ENCODE measurements around the gene SLIT3. TPM values are rescaled to one million over a fixed set of nuclear protein-coding genes. Genes with fewer than 3 reads are reported as not detected.

The SLIT3 gene
- polyA plus RNA-seq, 1 of the 3 experiments (the other 2 are of a cell fraction) = 119 TPM

DNA sequence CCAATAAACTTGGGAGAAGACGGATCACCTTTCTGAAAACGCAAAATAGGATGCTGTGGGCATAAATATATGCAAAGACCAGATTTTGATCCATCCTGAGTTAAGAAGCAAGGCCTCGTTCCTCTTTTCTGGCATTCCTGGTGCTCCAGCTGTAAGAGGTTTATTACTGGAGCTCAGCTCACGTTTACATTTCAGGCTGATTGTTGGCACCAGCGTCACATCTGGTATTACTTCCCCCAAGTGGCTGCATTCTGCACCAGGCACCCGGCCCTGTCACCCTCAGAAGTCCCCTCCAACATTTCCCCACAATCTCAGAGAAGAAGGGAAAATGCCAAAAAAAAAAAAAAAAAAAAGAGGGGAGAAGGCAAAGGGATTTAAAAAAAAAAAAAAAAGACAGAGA, 348.7 kb downstream of the SLIT3 start:
- no peak for DNase-seq
- Histone ChIP-seq H3K79me2 (ENCODE audit: insufficient read depth) (no peaks in the 10 kb centered on the region), H3K9ac (no peak overlapping the region), H3K9me2 (no peaks in the 10 kb centered on the region), H3K4me1 (ENCODE audit: control insufficient read depth in 1 of 2, insufficient read depth in 2 of 2, low read depth in 1 of 2, low read length in 1 of 2) (peaks cover 0 to 45% of the 10 kb centered on the region in 2 experiments; a peak in 2 of 4 replicates), H3K4me3 (ENCODE audit: low read depth in 2 of 2, low read length in 1 of 2) (no peak overlapping the region), H3K27me3 (ENCODE audit: insufficient read depth) (no peaks in the 10 kb centered on the region), H3K9me3 (no peaks in the 10 kb centered on the region), H4K20me1 (ENCODE audit: insufficient read depth) (no peaks in the 10 kb centered on the region), H2AFZ (ENCODE audit: low read depth) (no peak overlapping the region), H3K36me3 (replicated peaks in 1 of 2; ENCODE audit: control insufficient read depth in 1 of 2, insufficient read depth in 2 of 2, low read length in 1 of 2) (no peaks in the 10 kb centered on the region), H3K4me2 (no peak overlapping the region), H3K27ac (ENCODE audit: low read depth in 2 of 2, low read length in 1 of 2) (no peak overlapping the region; a peak in 1 of 4 replicates), H3F3A (replicated peaks; ENCODE audit: insufficient read depth) (no peaks in the 10 kb centered on the region)
- TF ChIP-seq TEAD4 (IDR thresholded peaks at IDR 0.05; ENCODE audit: borderline replicate concordance, insufficient read depth) (no peak), RCOR1 (IDR thresholded peaks at IDR 0.05; ENCODE audit: low read length) (no peak)
- TF ChIP-seq, protein P1, sequence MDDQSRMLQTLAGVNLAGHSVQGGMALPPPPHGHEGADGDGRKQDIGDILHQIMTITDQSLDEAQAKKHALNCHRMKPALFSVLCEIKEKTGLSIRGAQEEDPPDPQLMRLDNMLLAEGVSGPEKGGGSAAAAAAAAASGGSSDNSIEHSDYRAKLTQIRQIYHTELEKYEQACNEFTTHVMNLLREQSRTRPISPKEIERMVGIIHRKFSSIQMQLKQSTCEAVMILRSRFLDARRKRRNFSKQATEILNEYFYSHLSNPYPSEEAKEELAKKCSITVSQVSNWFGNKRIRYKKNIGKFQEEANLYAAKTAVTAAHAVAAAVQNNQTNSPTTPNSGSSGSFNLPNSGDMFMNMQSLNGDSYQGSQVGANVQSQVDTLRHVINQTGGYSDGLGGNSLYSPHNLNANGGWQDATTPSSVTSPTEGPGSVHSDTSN (IDR thresholded peaks at IDR 0.05) = no peak
- TF ChIP-seq, protein P2, sequence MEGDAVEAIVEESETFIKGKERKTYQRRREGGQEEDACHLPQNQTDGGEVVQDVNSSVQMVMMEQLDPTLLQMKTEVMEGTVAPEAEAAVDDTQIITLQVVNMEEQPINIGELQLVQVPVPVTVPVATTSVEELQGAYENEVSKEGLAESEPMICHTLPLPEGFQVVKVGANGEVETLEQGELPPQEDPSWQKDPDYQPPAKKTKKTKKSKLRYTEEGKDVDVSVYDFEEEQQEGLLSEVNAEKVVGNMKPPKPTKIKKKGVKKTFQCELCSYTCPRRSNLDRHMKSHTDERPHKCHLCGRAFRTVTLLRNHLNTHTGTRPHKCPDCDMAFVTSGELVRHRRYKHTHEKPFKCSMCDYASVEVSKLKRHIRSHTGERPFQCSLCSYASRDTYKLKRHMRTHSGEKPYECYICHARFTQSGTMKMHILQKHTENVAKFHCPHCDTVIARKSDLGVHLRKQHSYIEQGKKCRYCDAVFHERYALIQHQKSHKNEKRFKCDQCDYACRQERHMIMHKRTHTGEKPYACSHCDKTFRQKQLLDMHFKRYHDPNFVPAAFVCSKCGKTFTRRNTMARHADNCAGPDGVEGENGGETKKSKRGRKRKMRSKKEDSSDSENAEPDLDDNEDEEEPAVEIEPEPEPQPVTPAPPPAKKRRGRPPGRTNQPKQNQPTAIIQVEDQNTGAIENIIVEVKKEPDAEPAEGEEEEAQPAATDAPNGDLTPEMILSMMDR (IDR thresholded peaks at IDR 0.05) = no peak
- POLR2A ChIA-PET = no interaction called here
- CTCF ChIA-PET = interaction anchor here (0.9 to 2.2 kb wide), 4 partner anchors 10 to 596 kb away, joined by 3 to 8 read pairs (median 3); no protein-coding TSS in a partner anchor
- WGBS (ENCODE audit: low lambda C conversion rate) = 92% methylated on average over 6 of the region's 6 CpGs

DNA sequence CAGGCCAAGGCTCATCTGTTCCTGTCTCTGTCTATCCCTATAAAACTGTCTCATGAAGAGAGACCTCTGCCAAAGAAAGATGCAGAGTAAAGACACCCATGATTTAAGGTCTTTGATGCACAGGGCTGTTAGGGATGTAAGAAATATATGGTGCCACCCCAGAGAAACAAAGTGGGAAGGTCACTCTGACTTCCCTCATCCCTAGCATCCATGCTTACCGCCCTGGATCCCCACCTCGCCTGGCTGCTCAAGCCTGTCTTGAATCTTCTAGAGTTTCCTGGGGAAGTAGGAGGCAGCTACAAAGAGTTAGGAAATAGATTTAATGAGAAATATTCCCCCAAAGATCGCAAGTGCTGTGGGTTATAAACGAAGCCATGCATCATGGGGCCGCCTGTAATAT, 349.2 kb downstream of the SLIT3 start:
- Histone ChIP-seq H3K4me3 (ENCODE audit: low read depth in 2 of 2, low read length in 1 of 2) (no peak overlapping the region), H3F3A (replicated peaks; ENCODE audit: insufficient read depth) (no peaks in the 10 kb centered on the region), H3K9ac (no peak overlapping the region), H3K4me2 (no peak overlapping the region), H2AFZ (ENCODE audit: low read depth) (no peak overlapping the region), H3K9me2 (no peaks in the 10 kb centered on the region), H3K4me1 (ENCODE audit: control insufficient read depth in 1 of 2, insufficient read depth in 2 of 2, low read depth in 1 of 2, low read length in 1 of 2) (peaks cover 0 to 49% of the 10 kb centered on the region in 2 experiments; a peak in 2 of 4 replicates), H4K20me1 (ENCODE audit: insufficient read depth) (no peaks in the 10 kb centered on the region), H3K79me2 (ENCODE audit: insufficient read depth) (no peaks in the 10 kb centered on the region), H3K27ac (ENCODE audit: low read depth in 2 of 2, low read length in 1 of 2) (no peak overlapping the region), H3K27me3 (ENCODE audit: insufficient read depth) (no peaks in the 10 kb centered on the region), H3K36me3 (replicated peaks in 1 of 2; ENCODE audit: control insufficient read depth in 1 of 2, insufficient read depth in 2 of 2, low read length in 1 of 2) (no peaks in the 10 kb centered on the region), H3K9me3 (no peaks in the 10 kb centered on the region)
- ChIA-PET POLR2A (no interaction called here), CTCF (interaction anchor here (0.9 to 2.2 kb wide), 4 partner anchors 9 to 596 kb away, joined by 3 to 8 read pairs (median 3); no protein-coding TSS in a partner anchor)
- WGBS (ENCODE audit: low lambda C conversion rate) = 98% methylated on average over 5 of the region's 5 CpGs
- no peak for DNase-seq
- TF ChIP-seq, protein P3, sequence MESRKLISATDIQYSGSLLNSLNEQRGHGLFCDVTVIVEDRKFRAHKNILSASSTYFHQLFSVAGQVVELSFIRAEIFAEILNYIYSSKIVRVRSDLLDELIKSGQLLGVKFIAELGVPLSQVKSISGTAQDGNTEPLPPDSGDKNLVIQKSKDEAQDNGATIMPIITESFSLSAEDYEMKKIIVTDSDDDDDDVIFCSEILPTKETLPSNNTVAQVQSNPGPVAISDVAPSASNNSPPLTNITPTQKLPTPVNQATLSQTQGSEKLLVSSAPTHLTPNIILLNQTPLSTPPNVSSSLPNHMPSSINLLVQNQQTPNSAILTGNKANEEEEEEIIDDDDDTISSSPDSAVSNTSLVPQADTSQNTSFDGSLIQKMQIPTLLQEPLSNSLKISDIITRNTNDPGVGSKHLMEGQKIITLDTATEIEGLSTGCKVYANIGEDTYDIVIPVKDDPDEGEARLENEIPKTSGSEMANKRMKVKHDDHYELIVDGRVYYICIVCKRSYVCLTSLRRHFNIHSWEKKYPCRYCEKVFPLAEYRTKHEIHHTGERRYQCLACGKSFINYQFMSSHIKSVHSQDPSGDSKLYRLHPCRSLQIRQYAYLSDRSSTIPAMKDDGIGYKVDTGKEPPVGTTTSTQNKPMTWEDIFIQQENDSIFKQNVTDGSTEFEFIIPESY (IDR thresholded peaks at IDR 0.05; ENCODE audit: borderline replicate concordance, low read depth) = no peak
- TF ChIP-seq RXRA (IDR thresholded peaks at IDR 0.05; ENCODE audit: borderline replicate concordance, low read depth) (no peak), TAF1 (IDR thresholded peaks at IDR 0.05; ENCODE audit: borderline replicate concordance, low read depth, low read length) (no peak), CHD2 (IDR thresholded peaks at IDR 0.05; ENCODE audit: low read length, partially characterized antibody) (no peak), RCOR1 (IDR thresholded peaks at IDR 0.05; ENCODE audit: low read length) (no peak), EZH2phosphoT487 (IDR thresholded peaks at IDR 0.05; ENCODE audit: borderline replicate concordance, low read depth) (no peak), SIN3A (IDR thresholded peaks at IDR 0.05; ENCODE audit: borderline replicate concordance, low read depth, low read length) (no peak), RFX5 (IDR thresholded peaks at IDR 0.05; ENCODE audit: low read length) (no peak), TCF12 (IDR thresholded peaks at IDR 0.05) (no peak)
- TF ChIP-seq, protein P2 (IDR thresholded peaks at IDR 0.05) = no peak
- TF ChIP-seq, protein P1 (IDR thresholded peaks at IDR 0.05) = no peak
- TF ChIP-seq, protein P4, sequence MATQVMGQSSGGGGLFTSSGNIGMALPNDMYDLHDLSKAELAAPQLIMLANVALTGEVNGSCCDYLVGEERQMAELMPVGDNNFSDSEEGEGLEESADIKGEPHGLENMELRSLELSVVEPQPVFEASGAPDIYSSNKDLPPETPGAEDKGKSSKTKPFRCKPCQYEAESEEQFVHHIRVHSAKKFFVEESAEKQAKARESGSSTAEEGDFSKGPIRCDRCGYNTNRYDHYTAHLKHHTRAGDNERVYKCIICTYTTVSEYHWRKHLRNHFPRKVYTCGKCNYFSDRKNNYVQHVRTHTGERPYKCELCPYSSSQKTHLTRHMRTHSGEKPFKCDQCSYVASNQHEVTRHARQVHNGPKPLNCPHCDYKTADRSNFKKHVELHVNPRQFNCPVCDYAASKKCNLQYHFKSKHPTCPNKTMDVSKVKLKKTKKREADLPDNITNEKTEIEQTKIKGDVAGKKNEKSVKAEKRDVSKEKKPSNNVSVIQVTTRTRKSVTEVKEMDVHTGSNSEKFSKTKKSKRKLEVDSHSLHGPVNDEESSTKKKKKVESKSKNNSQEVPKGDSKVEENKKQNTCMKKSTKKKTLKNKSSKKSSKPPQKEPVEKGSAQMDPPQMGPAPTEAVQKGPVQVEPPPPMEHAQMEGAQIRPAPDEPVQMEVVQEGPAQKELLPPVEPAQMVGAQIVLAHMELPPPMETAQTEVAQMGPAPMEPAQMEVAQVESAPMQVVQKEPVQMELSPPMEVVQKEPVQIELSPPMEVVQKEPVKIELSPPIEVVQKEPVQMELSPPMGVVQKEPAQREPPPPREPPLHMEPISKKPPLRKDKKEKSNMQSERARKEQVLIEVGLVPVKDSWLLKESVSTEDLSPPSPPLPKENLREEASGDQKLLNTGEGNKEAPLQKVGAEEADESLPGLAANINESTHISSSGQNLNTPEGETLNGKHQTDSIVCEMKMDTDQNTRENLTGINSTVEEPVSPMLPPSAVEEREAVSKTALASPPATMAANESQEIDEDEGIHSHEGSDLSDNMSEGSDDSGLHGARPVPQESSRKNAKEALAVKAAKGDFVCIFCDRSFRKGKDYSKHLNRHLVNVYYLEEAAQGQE (IDR thresholded peaks at IDR 0.05; ENCODE audit: low read depth, low read length) = no peak

All from SK-N-SH (cell line).